Hepatocyte (in vitro differentiated cells): Measurements from ENCODE around the gene GARIN5B. TPM values are rescaled to one million over a fixed set of nuclear protein-coding genes. Genes with fewer than 3 reads are reported as not detected.

Source experiments
- DNase-seq: peaks from one replicate; pipeline ENCODE4 v3.0.0-alpha.2; 2016; ENCODE audit warnings: low spot score
- H2AFZ ChIP-seq: fragments of 200-600 bp; sonication (generic); 2 replicates; pipeline ENCODE4 v1.6.0; 2016; ENCODE audit warnings: antibody characterized with exemption, mild to moderate bottlenecking
- H3K27ac ChIP-seq: fragments of 200-600 bp; sonication (generic); 2 replicates; pipeline ENCODE4 v1.5.1; 2016; ENCODE audit warnings: mild to moderate bottlenecking
- H3K27me3 ChIP-seq: fragments of 200-600 bp; sonication (generic); 2 replicates; pipeline ENCODE4 v1.6.1; 2016
- H3K36me3 ChIP-seq: fragments of 200-600 bp; sonication (generic); replicated peaks from 2 replicates; pipeline ENCODE4 v1.5.1; 2016; ENCODE audit warnings: low read depth; ENCODE audit not compliant: insufficient read depth
- H3K4me1 ChIP-seq: fragments of 200-600 bp; sonication (generic); 2 replicates; pipeline ENCODE4 v1.5.1; 2016; ENCODE audit warnings: mild to moderate bottlenecking, moderate library complexity; ENCODE audit not compliant: insufficient read depth
- H3K4me2 ChIP-seq: fragments of 200-600 bp; sonication (generic); 2 replicates; pipeline ENCODE4 v1.6.0; 2016
- H3K4me3 ChIP-seq: fragments of 200-600 bp; sonication (generic); 2 replicates; pipeline ENCODE4 v1.5.1; 2016; ENCODE audit warnings: mild to moderate bottlenecking
- H3K79me2 ChIP-seq: fragments of 200-600 bp; sonication (generic); 2 replicates; pipeline ENCODE4 v1.6.0; 2017; ENCODE audit warnings: mild to moderate bottlenecking
- H3K9me2 ChIP-seq: fragments of 200-600 bp; sonication (generic); replicated peaks from 2 replicates; pipeline ENCODE4 v1.6.0; 2017; ENCODE audit warnings: mild to moderate bottlenecking; ENCODE audit not compliant: insufficient read depth
- H3K9me3 ChIP-seq: fragments of 200-600 bp; sonication (generic); 2 replicates; pipeline ENCODE4 v1.5.1; 2016; ENCODE audit warnings: low read depth, mild to moderate bottlenecking
- H4K20me1 ChIP-seq: fragments of 200-600 bp; sonication (generic); 2 replicates; pipeline ENCODE4 v1.6.0; 2016; ENCODE audit warnings: mild to moderate bottlenecking; ENCODE audit not compliant: insufficient read depth, poor library complexity, severe bottlenecking
- EZH2 ChIP-seq: fragments of 200-600 bp; sonication (generic); IDR thresholded peaks from 2 replicates; pipeline ENCODE4 v1.6.1; 2016; ENCODE audit warnings: antibody characterized with exemption, mild to moderate bottlenecking, borderline replicate concordance
- EZH2phosphoT487 ChIP-seq: fragments of 200-600 bp; sonication (generic); IDR thresholded peaks from one replicate; pipeline ENCODE4 v1.6.1; 2018; ENCODE audit warnings: antibody characterized with exemption, mild to moderate bottlenecking, low read depth, moderate library complexity; ENCODE audit not compliant: unreplicated experiment, severe bottlenecking
- WGBS: methylation state at CpG from one replicate; pipeline ENCODE4 v1.1.6; 2016; ENCODE audit warnings: low lambda C conversion rate; ENCODE audit errors: missing lambda C conversion rate; 5-methylcytosine and 5-hydroxymethylcytosine counted together
- polyA plus RNA-seq: library from polyadenylated mRNA; unstranded; fragments of >200 nt; fragmentation: Nextera tagmentation; extraction: Ambion mirVana; gene quantifications from 2 replicates; pipeline ENCODE4 v1.2.1, GENCODE V29; 2016
- total RNA-seq: library from RNA; depleted of rRNA; stranded (reverse); fragments of >200 nt; gene quantifications from 2 replicates; pipeline ENCODE4 v1.2.3, GENCODE V29; 2014
- TF ChIP-seq, protein P1 (sequence below): fragments of 200-600 bp; sonication (generic); IDR thresholded peaks from 2 replicates; pipeline ENCODE4 v1.5.1; 2016; ENCODE audit warnings: antibody characterized with exemption, mild to moderate bottlenecking; ENCODE audit not compliant: poor library complexity

The GARIN5B gene
- total and polyA plus RNA-seq, 2 experiments from 2014 or later = 0.18 TPM; not detected in 1

DNA sequence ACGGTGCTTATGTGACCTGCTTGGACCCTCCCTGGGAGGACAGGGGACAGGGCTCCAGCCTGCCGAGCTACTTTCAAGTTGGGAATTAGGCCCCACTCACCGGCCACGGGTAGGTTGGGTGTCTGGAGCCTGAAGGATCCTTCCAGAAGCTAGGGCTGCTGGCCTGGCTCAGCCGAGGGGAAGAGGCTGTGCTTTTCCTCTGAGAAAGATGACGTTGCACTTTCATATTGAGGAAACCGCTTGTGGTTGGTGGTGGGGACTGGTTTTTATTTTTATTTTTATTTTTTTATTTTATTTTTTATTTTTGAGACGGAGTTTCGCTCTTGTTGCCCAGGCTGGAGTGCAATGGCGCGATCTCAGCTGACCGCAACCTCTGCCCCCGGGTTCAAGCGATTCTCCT, 37.9 kb downstream of the GARIN5B start, which contains the start of gene TMEM150B:
TMEM150B (minus strand) TSS at position 170 of the 400 bp plus-strand sequence. CDS start 4,305 bp downstream, outside the sequence.
- Histone ChIP-seq H4K20me1 (no peaks in the 10 kb centered on the region), H3K4me3 (no peak within 1 kb of the TSS), H3K4me2 (no peak within 1 kb of the TSS), H3K36me3 (no peaks in the 10 kb centered on the region), H3K9me2 (no peaks in the 10 kb centered on the region), H3K9me3 (no peaks in the 10 kb centered on the region), H3K27me3 (no peaks in the 10 kb centered on the region), H2AFZ (no peak within 1 kb of the TSS), H3K79me2 (no peaks in the 10 kb centered on the region), H3K27ac (no peak within 1 kb of the TSS), H3K4me1 (peaks cover 6% of the 10 kb centered on the region)
- no peak for DNase-seq
- 95% methylated on average over 14 of the region's 14 CpGs for WGBS
- TF ChIP-seq EZH2phosphoT487 (no peak), EZH2 (no peak)
- TF ChIP-seq, protein P1, sequence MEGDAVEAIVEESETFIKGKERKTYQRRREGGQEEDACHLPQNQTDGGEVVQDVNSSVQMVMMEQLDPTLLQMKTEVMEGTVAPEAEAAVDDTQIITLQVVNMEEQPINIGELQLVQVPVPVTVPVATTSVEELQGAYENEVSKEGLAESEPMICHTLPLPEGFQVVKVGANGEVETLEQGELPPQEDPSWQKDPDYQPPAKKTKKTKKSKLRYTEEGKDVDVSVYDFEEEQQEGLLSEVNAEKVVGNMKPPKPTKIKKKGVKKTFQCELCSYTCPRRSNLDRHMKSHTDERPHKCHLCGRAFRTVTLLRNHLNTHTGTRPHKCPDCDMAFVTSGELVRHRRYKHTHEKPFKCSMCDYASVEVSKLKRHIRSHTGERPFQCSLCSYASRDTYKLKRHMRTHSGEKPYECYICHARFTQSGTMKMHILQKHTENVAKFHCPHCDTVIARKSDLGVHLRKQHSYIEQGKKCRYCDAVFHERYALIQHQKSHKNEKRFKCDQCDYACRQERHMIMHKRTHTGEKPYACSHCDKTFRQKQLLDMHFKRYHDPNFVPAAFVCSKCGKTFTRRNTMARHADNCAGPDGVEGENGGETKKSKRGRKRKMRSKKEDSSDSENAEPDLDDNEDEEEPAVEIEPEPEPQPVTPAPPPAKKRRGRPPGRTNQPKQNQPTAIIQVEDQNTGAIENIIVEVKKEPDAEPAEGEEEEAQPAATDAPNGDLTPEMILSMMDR = no peak

DNA sequence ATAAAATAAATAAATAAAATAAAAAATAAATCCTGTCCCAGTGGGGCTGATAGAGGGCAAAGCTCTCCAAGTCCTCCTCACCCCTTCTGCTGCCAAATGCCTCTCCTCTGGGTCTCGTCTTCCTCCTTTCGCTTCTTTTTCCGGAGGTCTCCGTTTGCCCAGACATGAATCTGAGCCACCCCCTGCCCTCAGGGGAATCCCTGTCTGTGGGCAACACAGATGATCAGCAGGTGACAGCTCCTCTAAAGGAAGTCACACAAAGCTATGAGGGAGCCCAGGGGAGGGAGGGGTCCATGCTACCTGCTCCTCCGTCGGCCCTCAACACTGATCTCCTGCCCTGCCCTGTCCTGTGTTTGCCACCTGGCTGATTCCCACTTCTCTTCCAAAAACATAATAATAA, 38.4 kb downstream of the GARIN5B start:
- no peaks in the 10 kb centered on the region for H3K79me2 ChIP-seq
- TF ChIP-seq, protein P1 = no peak
- TF ChIP-seq EZH2phosphoT487 = no peak
- TF ChIP-seq EZH2 = no peak
- no peaks in the 10 kb centered on the region for H3K27me3 ChIP-seq
- no peak overlapping the region for H3K4me2 ChIP-seq
- peaks cover 6% of the 10 kb centered on the region for H3K4me1 ChIP-seq
- no peaks in the 10 kb centered on the region for H3K9me3 ChIP-seq
- H3K36me3 ChIP-seq = no peaks in the 10 kb centered on the region
- no peaks in the 10 kb centered on the region for H3K9me2 ChIP-seq
- 87% methylated on average over 6 of the region's 6 CpGs for WGBS
- no peak overlapping the region for H2AFZ ChIP-seq
- no peak overlapping the region for H3K27ac ChIP-seq
- no peak overlapping the region for H3K4me3 ChIP-seq
- H4K20me1 ChIP-seq = no peaks in the 10 kb centered on the region
- no peak for DNase-seq

DNA sequence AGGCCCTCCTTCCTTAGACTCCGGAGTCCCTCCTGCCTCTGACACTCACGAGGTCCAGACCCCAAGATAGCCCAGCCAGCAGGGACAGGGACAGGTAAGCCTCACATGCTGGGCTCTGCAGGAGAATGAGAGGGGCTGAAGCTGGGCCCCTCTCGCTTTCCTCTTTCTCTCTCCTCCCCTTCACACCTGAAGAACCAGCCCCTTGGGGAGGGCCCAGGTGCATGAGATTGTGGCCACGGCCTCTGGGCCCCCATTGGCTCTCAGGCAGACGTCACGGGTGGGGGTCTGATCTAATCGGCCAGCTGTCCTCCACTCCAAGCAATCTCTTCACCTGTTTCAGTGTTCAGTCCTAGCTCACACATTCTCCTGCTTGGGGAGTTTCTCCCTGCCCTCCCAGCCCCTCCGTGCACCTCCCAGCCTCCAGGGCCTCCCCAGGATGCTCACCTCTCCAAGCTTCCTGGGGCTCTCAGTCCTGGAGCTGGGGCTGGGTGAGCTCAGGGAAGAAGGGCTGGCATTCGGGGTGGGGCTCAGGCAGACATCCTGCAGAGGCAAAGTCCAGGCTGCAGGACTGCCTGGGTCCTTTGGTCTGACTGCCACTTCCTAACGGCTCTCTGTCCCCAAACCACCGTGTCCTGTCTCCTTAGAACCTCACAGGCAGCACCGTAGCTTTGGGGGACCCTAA, 40.7 kb downstream of the GARIN5B start:
- 61% methylated on average over 12 of the region's 12 CpGs for WGBS
- TF ChIP-seq EZH2 = no peak
- TF ChIP-seq EZH2phosphoT487 = no peak
- TF ChIP-seq, protein P1 = no peak
- Histone ChIP-seq H3K4me2 (peak overlapping the region; percentile 78), H3K9me2 (no peaks in the 10 kb centered on the region), H2AFZ (no peak overlapping the region), H3K9me3 (no peaks in the 10 kb centered on the region), H4K20me1 (no peaks in the 10 kb centered on the region), H3K27me3 (no peaks in the 10 kb centered on the region), H3K27ac (peak overlapping the region; percentile 75), H3K4me1 (peaks cover 6% of the 10 kb centered on the region), H3K79me2 (no peaks in the 10 kb centered on the region), H3K36me3 (no peaks in the 10 kb centered on the region), H3K4me3 (no peak overlapping the region)
- peak; percentile 59 for DNase-seq
